Measurements from ENCODE around the gene GTF3C2. TPM values are rescaled to one million over a fixed set of nuclear protein-coding genes. Genes with fewer than 3 reads are reported as not detected.

Gene GTF3C2
- total and polyA plus RNA-seq, 9 of the 15 experiments (the other 6 are each of a cell fraction or from before 2014, with no cell fraction given): 35.5 to 96.8 (median 53.0) TPM

DNA sequence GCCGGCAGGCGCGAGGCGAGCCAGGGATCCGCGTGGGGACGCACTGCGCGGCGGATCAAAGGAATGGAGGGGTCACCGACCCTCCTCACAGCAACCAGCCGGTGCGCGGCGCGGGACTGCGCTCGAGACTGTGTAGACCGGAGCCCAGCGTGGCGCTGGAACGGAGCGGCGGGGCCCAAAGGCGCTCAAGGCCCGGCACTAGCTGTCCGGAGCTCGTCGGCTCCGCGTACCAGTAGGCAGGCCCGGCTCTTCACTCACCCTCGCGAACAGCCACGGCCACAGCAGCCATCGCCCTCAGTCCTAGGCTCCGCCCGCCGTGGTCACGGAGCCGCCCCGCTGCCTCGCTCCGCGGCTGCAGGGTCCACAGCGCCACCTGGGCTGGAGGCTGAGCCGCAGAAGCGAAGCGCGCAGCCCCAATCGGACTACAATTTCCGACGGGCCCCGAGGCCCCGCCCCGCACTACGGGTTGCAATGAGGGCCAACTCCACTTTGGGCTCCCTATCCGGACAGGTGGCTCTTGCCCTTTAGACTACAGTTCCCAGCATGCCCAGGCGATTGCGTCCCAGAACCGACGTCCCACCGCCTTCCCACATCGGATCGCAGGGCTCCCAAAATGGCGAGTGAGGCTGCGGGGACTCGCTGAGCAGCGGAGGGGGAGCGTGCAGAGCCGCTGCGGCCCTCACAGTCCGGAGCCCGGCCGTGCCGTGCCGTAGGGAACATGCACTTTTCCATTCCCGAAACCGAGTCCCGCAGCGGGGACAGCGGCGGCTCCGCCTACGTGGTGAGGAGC lies 13.7 kb upstream of the GTF3C2 start, which contains the start of the genes EIF2B4 and SNX17 (continued):
- TF ChIP-seq, protein P1, sequence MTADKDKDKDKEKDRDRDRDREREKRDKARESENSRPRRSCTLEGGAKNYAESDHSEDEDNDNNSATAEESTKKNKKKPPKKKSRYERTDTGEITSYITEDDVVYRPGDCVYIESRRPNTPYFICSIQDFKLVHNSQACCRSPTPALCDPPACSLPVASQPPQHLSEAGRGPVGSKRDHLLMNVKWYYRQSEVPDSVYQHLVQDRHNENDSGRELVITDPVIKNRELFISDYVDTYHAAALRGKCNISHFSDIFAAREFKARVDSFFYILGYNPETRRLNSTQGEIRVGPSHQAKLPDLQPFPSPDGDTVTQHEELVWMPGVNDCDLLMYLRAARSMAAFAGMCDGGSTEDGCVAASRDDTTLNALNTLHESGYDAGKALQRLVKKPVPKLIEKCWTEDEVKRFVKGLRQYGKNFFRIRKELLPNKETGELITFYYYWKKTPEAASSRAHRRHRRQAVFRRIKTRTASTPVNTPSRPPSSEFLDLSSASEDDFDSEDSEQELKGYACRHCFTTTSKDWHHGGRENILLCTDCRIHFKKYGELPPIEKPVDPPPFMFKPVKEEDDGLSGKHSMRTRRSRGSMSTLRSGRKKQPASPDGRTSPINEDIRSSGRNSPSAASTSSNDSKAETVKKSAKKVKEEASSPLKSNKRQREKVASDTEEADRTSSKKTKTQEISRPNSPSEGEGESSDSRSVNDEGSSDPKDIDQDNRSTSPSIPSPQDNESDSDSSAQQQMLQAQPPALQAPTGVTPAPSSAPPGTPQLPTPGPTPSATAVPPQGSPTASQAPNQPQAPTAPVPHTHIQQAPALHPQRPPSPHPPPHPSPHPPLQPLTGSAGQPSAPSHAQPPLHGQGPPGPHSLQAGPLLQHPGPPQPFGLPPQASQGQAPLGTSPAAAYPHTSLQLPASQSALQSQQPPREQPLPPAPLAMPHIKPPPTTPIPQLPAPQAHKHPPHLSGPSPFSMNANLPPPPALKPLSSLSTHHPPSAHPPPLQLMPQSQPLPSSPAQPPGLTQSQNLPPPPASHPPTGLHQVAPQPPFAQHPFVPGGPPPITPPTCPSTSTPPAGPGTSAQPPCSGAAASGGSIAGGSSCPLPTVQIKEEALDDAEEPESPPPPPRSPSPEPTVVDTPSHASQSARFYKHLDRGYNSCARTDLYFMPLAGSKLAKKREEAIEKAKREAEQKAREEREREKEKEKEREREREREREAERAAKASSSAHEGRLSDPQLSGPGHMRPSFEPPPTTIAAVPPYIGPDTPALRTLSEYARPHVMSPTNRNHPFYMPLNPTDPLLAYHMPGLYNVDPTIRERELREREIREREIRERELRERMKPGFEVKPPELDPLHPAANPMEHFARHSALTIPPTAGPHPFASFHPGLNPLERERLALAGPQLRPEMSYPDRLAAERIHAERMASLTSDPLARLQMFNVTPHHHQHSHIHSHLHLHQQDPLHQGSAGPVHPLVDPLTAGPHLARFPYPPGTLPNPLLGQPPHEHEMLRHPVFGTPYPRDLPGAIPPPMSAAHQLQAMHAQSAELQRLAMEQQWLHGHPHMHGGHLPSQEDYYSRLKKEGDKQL (CRISPR knock-in tag; IDR thresholded peaks at IDR 0.05; ENCODE audit: borderline replicate concordance): 0 out of 2 replicates have a peak, but pooled peaks have one; percentile 18
- no peak for TF ChIP-seq TEAD2 (tag; IDR thresholded peaks at IDR 0.05)
- no peak for TF ChIP-seq ZNF830 (CRISPR knock-in tag; IDR thresholded peaks at IDR 0.05)
- peak; percentile 95 for TF ChIP-seq TOE1 (IDR thresholded peaks at IDR 0.05; ENCODE audit: borderline replicate concordance)
- peak; percentile 75 for TF ChIP-seq TOE1 (CRISPR knock-in tag; IDR thresholded peaks at IDR 0.05; ENCODE audit: borderline replicate concordance, low read depth)
- TF ChIP-seq, protein P2, sequence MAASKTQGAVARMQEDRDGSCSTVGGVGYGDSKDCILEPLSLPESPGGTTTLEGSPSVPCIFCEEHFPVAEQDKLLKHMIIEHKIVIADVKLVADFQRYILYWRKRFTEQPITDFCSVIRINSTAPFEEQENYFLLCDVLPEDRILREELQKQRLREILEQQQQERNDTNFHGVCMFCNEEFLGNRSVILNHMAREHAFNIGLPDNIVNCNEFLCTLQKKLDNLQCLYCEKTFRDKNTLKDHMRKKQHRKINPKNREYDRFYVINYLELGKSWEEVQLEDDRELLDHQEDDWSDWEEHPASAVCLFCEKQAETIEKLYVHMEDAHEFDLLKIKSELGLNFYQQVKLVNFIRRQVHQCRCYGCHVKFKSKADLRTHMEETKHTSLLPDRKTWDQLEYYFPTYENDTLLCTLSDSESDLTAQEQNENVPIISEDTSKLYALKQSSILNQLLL (CRISPR knock-in tag; IDR thresholded peaks at IDR 0.05; ENCODE audit: borderline replicate concordance): no peak
- TF ChIP-seq MYBL2 (IDR thresholded peaks at IDR 0.05; ENCODE audit: low read depth): no peak
- no peak for TF ChIP-seq MYBL2 (CRISPR knock-in tag; IDR thresholded peaks at IDR 0.05; ENCODE audit: borderline replicate concordance)
- 0 out of 2 replicates have a peak, but pooled peaks have one; percentile 63 for TF ChIP-seq CAMTA2 (CRISPR knock-in tag; conservative IDR thresholded peaks at IDR 0.05)
- TF ChIP-seq, protein P3, sequence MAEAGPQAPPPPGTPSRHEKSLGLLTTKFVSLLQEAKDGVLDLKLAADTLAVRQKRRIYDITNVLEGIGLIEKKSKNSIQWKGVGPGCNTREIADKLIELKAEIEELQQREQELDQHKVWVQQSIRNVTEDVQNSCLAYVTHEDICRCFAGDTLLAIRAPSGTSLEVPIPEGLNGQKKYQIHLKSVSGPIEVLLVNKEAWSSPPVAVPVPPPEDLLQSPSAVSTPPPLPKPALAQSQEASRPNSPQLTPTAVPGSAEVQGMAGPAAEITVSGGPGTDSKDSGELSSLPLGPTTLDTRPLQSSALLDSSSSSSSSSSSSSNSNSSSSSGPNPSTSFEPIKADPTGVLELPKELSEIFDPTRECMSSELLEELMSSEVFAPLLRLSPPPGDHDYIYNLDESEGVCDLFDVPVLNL (CRISPR knock-in tag; IDR thresholded peaks at IDR 0.05; ENCODE audit: low read depth): peak; percentile 28; the same call in 1 of the 2 replicates
- peak; percentile 34 to 80; a peak in 1 of 4 replicates for TF ChIP-seq NONO (IDR thresholded peaks at IDR 0.05; ENCODE audit: low read depth in 2 of 2, low read length in 1 of 2)
- TF ChIP-seq, protein P4, sequence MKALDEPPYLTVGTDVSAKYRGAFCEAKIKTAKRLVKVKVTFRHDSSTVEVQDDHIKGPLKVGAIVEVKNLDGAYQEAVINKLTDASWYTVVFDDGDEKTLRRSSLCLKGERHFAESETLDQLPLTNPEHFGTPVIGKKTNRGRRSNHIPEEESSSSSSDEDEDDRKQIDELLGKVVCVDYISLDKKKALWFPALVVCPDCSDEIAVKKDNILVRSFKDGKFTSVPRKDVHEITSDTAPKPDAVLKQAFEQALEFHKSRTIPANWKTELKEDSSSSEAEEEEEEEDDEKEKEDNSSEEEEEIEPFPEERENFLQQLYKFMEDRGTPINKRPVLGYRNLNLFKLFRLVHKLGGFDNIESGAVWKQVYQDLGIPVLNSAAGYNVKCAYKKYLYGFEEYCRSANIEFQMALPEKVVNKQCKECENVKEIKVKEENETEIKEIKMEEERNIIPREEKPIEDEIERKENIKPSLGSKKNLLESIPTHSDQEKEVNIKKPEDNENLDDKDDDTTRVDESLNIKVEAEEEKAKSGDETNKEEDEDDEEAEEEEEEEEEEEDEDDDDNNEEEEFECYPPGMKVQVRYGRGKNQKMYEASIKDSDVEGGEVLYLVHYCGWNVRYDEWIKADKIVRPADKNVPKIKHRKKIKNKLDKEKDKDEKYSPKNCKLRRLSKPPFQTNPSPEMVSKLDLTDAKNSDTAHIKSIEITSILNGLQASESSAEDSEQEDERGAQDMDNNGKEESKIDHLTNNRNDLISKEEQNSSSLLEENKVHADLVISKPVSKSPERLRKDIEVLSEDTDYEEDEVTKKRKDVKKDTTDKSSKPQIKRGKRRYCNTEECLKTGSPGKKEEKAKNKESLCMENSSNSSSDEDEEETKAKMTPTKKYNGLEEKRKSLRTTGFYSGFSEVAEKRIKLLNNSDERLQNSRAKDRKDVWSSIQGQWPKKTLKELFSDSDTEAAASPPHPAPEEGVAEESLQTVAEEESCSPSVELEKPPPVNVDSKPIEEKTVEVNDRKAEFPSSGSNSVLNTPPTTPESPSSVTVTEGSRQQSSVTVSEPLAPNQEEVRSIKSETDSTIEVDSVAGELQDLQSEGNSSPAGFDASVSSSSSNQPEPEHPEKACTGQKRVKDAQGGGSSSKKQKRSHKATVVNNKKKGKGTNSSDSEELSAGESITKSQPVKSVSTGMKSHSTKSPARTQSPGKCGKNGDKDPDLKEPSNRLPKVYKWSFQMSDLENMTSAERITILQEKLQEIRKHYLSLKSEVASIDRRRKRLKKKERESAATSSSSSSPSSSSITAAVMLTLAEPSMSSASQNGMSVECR (CRISPR knock-in tag; IDR thresholded peaks at IDR 0.05): peak; percentile 94
- peak; percentile 66; the same call in 1 of the 2 replicates for TF ChIP-seq NBN (IDR thresholded peaks at IDR 0.05; ENCODE audit: low read depth)
